WTC11 (cell line): Measurements from ENCODE around the gene SEL1L.

Experiments used
- ETV6 ChIP-seq: sonication (generic); formaldehyde crosslinking; IDR thresholded peaks from 2 replicates; pipeline ENCODE4 v1.8.1; 2022; ENCODE audit warnings: mild to moderate bottlenecking, missing genetic modification reagents
- TF ChIP-seq, protein P1 (sequence below): sonication (generic); formaldehyde crosslinking; conservative IDR thresholded peaks from 2 replicates; pipeline ENCODE4 v1.8.1; 2022; ENCODE audit warnings: mild to moderate bottlenecking, missing genetic modification reagents
- TF ChIP-seq, protein P2 (sequence below): fragments of 200-600 bp; IDR thresholded peaks from 2 replicates; pipeline ENCODE4 v1.8.0; 2022; ENCODE audit warnings: antibody characterized with exemption

GRCh38 chr14:81485372-81485771 lies 48.3 kb downstream of the SEL1L start:
- TF ChIP-seq, protein P1, sequence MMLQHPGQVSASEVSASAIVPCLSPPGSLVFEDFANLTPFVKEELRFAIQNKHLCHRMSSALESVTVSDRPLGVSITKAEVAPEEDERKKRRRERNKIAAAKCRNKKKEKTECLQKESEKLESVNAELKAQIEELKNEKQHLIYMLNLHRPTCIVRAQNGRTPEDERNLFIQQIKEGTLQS (CRISPR knock-in tag), result no peak
- TF ChIP-seq, protein P2, sequence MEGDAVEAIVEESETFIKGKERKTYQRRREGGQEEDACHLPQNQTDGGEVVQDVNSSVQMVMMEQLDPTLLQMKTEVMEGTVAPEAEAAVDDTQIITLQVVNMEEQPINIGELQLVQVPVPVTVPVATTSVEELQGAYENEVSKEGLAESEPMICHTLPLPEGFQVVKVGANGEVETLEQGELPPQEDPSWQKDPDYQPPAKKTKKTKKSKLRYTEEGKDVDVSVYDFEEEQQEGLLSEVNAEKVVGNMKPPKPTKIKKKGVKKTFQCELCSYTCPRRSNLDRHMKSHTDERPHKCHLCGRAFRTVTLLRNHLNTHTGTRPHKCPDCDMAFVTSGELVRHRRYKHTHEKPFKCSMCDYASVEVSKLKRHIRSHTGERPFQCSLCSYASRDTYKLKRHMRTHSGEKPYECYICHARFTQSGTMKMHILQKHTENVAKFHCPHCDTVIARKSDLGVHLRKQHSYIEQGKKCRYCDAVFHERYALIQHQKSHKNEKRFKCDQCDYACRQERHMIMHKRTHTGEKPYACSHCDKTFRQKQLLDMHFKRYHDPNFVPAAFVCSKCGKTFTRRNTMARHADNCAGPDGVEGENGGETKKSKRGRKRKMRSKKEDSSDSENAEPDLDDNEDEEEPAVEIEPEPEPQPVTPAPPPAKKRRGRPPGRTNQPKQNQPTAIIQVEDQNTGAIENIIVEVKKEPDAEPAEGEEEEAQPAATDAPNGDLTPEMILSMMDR, result no peak
- TF ChIP-seq ETV6 (CRISPR knock-in tag), result no peak
